ENCODE results near the gene MTERF4. TPM values are rescaled to one million over a fixed set of nuclear protein-coding genes. Genes with fewer than 3 reads are reported as not detected.

MTERF4 gene
- total and polyA plus RNA-seq, 2 of the 8 experiments (the other 6 are each of a cell fraction or from before 2014, with no cell fraction given): 25.9 to 28.5 TPM

DNA sequence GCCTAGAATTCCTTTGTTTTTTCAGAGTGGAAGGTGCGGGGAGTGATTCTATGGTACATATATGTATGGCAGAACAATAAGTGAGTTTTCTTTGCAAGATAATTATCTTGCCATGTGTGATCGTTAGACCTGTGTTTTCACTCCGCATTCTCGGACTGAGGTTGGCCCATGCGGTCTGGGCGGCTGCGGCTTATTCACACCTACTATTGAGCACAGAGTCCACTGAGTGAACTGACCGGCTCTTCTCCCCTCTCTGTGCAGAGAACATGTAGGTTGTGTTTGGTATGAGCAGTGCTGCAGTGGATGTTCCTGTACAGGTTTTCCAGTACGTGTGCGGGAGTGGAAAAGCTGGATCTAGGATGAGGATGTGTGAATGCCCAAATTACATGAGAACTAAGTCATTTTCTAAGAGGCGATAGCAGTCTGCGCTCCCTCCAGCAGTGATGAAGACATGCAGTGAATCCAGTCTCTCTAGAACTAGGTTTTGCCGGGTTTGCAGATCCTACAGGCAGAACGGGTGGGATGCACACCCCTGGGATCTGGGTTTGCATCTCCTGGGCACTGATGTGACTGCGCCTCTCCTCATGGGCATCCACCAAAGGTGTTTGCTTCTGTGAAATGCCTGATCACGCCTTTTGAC, 27.1 kb downstream of the MTERF4 start:
- no peak overlapping the region for H3K27ac ChIP-seq (ENCODE audit: low read depth, low read length)
- H3K56ac ChIP-seq (replicated peaks; ENCODE audit: insufficient read length, low read depth, low read length): no peak overlapping the region
- no peak overlapping the region for H3K9ac ChIP-seq (replicated peaks in 1 of 4; ENCODE audit: extremely low read depth in 1 of 4, low read depth in 3 of 4, low read length in 3 of 4)
- no peak overlapping the region for H3K4ac ChIP-seq (replicated peaks; ENCODE audit: insufficient read length, low read depth, low read length)
- no peak overlapping the region for H3K4me3 ChIP-seq (ENCODE audit: extremely low read depth in 1 of 4, insufficient read depth in 2 of 4, low read depth in 3 of 4, low read length in 4 of 4)
- no peaks in the 10 kb centered on the region for H3K9me3 ChIP-seq (ENCODE audit: insufficient read depth in 2 of 2, low read depth in 1 of 2, low read length in 1 of 2)
- CTCF ChIA-PET (ENCODE audit: partially characterized antibody): no interaction called here
- no peak overlapping the region for H3K14ac ChIP-seq (ENCODE audit: insufficient read length)
- no peak overlapping the region for H2BK15ac ChIP-seq (ENCODE audit: low read length)
- no peak overlapping the region for H2AFZ ChIP-seq (ENCODE audit: low read length)
- H4K5ac ChIP-seq (ENCODE audit: insufficient read length, low read depth, low read length): no peak overlapping the region
- POLR2A ChIA-PET (ENCODE audit: partially characterized antibody): no interaction called here
- no peak overlapping the region for H2BK20ac ChIP-seq (ENCODE audit: low read length)
- no peak overlapping the region for H2AK5ac ChIP-seq (ENCODE audit: low read depth, low read length)
- no peak overlapping the region for H4K8ac ChIP-seq (ENCODE audit: extremely low read depth, insufficient read depth, low read length)
- H3K27me3 ChIP-seq (replicated peaks in 1 of 4; ENCODE audit: control insufficient read depth in 3 of 4, extremely low read depth in 1 of 4, insufficient read depth in 3 of 4, low read length in 3 of 4): no peaks in the 10 kb centered on the region
- H3K36me3 ChIP-seq (ENCODE audit: control insufficient read depth in 2 of 4, insufficient read depth in 4 of 4, low read length in 3 of 4): no peaks in the 10 kb centered on the region
- H2BK12ac ChIP-seq (ENCODE audit: low read depth, low read length): no peak overlapping the region
- WGBS, 2 experiments (ENCODE audit: extremely low coverage in 1 of 2, insufficient coverage in 1 of 2, insufficient read length in 1 of 2, insufficient replicate concordance in 2 of 2, low coverage in 1 of 2, low lambda C conversion rate in 2 of 2, missing lambda C conversion rate in 1 of 2): 92% methylated on average over 16 of the region's 16 CpGs; no CpG with 5 or more reads in 1 of the 2 experiments
- DNase-seq (ENCODE audit: low read depth in 1 of 2, low spot score in 2 of 2): no peak
- H3K79me2 ChIP-seq (ENCODE audit: control insufficient read depth in 1 of 2, insufficient read depth in 2 of 2, low read length in 2 of 2): no peaks in the 10 kb centered on the region
- no peaks in the 10 kb centered on the region for H3K23me2 ChIP-seq (ENCODE audit: low read depth, low read length)
- H3K4me2 ChIP-seq (ENCODE audit: insufficient read depth in 1 of 2, low read depth in 2 of 2, low read length in 2 of 2): no peak overlapping the region
- no peaks in the 10 kb centered on the region for H4K20me1 ChIP-seq (replicated peaks in 1 of 2; ENCODE audit: control insufficient read depth in 1 of 2, insufficient read depth in 2 of 2, low read length in 2 of 2)
- FAIRE-seq: no peak
- H2BK5ac ChIP-seq (ENCODE audit: low read depth, low read length): no peak overlapping the region
- H3K23ac ChIP-seq (ENCODE audit: insufficient read length): no peak overlapping the region
- H4K91ac ChIP-seq (replicated peaks; ENCODE audit: insufficient read length, low read length): no peak overlapping the region
- H3K79me1 ChIP-seq (ENCODE audit: low read depth, low read length): no peaks in the 10 kb centered on the region
- H3K18ac ChIP-seq (ENCODE audit: extremely low read depth, low read length): no peak overlapping the region
- no peak overlapping the region for H2BK120ac ChIP-seq (replicated peaks; ENCODE audit: low read depth, low read length)
- H3K4me1 ChIP-seq (replicated peaks in 1 of 4; ENCODE audit: control insufficient read depth in 3 of 4, insufficient read depth in 4 of 4, low read length in 3 of 4): no peaks in the 10 kb centered on the region; a peak in 1 of 7 replicates
- no peak for TF ChIP-seq BRCA1 (IDR thresholded peaks at IDR 0.05; ENCODE audit: low read depth, low read length)
- TF ChIP-seq MAFK (IDR thresholded peaks at IDR 0.05; ENCODE audit: low read depth, low read length): no peak
- no peak for TF ChIP-seq RAD21 (IDR thresholded peaks at IDR 0.05 in 1 of 2, conservative IDR thresholded peaks at IDR 0.05 in 1 of 2; ENCODE audit: low read depth in 2 of 2, low read length in 2 of 2)
- TF ChIP-seq, protein P1, sequence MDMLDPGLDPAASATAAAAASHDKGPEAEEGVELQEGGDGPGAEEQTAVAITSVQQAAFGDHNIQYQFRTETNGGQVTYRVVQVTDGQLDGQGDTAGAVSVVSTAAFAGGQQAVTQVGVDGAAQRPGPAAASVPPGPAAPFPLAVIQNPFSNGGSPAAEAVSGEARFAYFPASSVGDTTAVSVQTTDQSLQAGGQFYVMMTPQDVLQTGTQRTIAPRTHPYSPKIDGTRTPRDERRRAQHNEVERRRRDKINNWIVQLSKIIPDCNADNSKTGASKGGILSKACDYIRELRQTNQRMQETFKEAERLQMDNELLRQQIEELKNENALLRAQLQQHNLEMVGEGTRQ (IDR thresholded peaks at IDR 0.05; ENCODE audit: low read length): no peak
- TF ChIP-seq TAF1 (IDR thresholded peaks at IDR 0.05; ENCODE audit: low read depth, low read length): no peak
- no peak for TF ChIP-seq GABPA (IDR thresholded peaks at IDR 0.05; ENCODE audit: borderline replicate concordance, insufficient read depth, low read length)
- no peak for TF ChIP-seq KDM5A (IDR thresholded peaks at IDR 0.05; ENCODE audit: low read length)
- no peak for TF ChIP-seq CREB1 (IDR thresholded peaks at IDR 0.05)
- no peak for TF ChIP-seq CHD2 (IDR thresholded peaks at IDR 0.05; ENCODE audit: low read length)
- TF ChIP-seq RBBP5 (IDR thresholded peaks at IDR 0.05; ENCODE audit: borderline replicate concordance, low read depth, low read length): no peak
- no peak for TF ChIP-seq SIN3A (conservative IDR thresholded peaks at IDR 0.05 in 1 of 2, IDR thresholded peaks at IDR 0.05 in 1 of 2; ENCODE audit: low read depth in 1 of 2, low read length in 2 of 2)
- TF ChIP-seq CEBPB (IDR thresholded peaks at IDR 0.05; ENCODE audit: low read depth, low read length): no peak
- TF ChIP-seq SP2 (IDR thresholded peaks at IDR 0.05; ENCODE audit: low read length): no peak

All from H1 (cell line).